Measurements from ENCODE around the gene KRT16.
"Not testable (repeated sequence)": the region's sequence is repeated elsewhere in the genome, so short reads cannot be mapped to it uniquely, and the experiment has no call there.

KRT16 gene

DNA sequence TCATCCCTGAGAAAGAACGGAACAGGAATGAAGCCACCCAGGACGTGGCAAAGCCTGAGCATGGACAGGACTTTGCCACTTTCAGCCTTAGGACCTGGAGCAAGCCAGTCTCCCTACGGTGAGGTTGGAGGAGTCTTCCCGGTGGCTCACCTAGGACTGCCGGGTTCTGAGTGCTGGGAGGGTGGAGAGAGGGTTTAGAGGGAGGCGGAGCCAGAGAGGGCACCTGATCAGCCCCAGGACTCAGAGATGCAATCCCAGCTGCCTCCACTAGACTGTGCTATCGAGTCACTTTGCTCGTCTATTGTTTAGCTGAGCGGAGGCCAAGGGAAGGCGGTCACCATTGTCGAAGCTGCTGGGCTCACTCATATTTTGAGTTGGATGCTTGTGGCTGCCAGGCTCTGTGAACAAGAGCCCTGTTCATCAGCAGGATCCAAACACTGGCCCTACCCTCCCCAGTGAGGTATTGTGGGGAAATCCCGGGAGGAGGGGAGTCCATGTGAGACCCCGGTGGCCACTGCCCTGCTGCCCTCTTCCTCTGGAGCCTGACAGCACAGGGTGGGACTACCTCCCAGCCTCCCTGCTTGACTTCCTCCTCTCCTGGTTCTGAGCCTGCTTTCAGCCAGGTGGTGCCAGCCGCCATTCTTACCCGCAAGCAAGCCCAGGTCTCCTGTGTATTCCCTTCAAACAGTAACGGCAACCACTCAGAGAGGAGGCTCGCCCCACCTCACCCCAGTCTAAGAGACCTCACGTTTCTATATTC is 32.9 kb downstream of the KRT16 start:
- H3K4me3 ChIP-seq (ENCODE audit: low read depth, low read length), result no peak overlapping the region
- no peak overlapping the region for H3K27ac ChIP-seq
- TF ChIP-seq, protein P1, sequence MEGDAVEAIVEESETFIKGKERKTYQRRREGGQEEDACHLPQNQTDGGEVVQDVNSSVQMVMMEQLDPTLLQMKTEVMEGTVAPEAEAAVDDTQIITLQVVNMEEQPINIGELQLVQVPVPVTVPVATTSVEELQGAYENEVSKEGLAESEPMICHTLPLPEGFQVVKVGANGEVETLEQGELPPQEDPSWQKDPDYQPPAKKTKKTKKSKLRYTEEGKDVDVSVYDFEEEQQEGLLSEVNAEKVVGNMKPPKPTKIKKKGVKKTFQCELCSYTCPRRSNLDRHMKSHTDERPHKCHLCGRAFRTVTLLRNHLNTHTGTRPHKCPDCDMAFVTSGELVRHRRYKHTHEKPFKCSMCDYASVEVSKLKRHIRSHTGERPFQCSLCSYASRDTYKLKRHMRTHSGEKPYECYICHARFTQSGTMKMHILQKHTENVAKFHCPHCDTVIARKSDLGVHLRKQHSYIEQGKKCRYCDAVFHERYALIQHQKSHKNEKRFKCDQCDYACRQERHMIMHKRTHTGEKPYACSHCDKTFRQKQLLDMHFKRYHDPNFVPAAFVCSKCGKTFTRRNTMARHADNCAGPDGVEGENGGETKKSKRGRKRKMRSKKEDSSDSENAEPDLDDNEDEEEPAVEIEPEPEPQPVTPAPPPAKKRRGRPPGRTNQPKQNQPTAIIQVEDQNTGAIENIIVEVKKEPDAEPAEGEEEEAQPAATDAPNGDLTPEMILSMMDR (IDR thresholded peaks at IDR 0.05; ENCODE audit: low read depth, low read length, missing control alignments), result peak; percentile 93
- DNase-seq, result peak; percentile 83
- H3K36me3 ChIP-seq (replicated peaks), result no peaks in the 10 kb centered on the region
- in situ Hi-C loops (cut with HindIII; ENCODE audit: low pct_ligation_motif_present, low sequenced_read_pairs), result no loop called here
- no peaks in the 10 kb centered on the region for H3K27me3 ChIP-seq (replicated peaks)

DNA sequence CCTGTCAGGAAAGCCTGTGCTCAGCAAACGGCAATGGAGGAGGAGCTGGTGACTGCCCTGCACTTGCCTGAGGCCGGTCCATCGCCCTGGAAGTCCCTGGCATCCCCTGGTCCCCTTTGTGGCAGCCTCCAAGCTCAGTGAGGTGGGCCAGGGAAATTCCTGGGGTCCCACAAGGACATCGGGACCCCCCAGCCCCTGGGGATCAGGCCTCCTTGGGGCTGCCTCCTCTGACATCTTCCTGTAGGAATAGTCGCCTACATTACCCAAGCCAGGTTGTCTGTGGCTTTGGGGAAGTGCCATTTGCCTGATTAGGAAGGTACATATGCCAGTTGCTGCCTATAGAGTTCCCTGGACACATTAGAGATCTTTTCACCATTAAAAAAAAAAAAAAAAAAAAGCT is 33.6 kb downstream of the KRT16 start:
- DNase-seq, result no peak
- Histone ChIP-seq H3K36me3 (replicated peaks) (no peaks in the 10 kb centered on the region), H3K27me3 (replicated peaks) (no peaks in the 10 kb centered on the region), H3K27ac (no peak overlapping the region), H3K4me3 (ENCODE audit: low read depth, low read length) (no peak overlapping the region)
- TF ChIP-seq, protein P1 (IDR thresholded peaks at IDR 0.05; ENCODE audit: low read depth, low read length, missing control alignments), result no peak
- in situ Hi-C loops (cut with HindIII; ENCODE audit: low pct_ligation_motif_present, low sequenced_read_pairs), result no loop called here

DNA sequence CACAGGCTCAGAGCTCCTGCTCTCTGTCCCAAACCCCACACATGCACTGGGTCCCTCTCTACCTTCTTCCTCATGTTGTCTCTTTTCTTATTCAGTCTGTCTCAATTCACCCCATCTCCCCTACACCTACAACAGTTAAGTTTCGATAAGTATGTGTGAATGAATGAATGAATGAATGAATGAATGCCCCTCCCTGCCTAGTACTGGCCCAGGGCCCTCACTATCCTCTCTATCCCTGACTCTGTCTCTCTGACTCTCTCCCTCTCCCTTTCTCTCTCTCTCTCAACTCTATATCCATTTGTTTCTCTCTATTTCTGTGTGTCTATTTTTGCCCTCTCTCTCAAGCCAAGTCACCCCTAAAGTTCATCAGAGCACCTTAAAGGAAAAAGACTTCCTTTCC is 34.0 kb downstream of the KRT16 start:
- in situ Hi-C loops (cut with HindIII; ENCODE audit: low pct_ligation_motif_present, low sequenced_read_pairs), result no loop called here
- TF ChIP-seq, protein P1 (IDR thresholded peaks at IDR 0.05; ENCODE audit: low read depth, low read length, missing control alignments), result no peak
- H3K36me3 ChIP-seq (replicated peaks), result no peaks in the 10 kb centered on the region
- no peak overlapping the region for H3K4me3 ChIP-seq (ENCODE audit: low read depth, low read length)
- no peak overlapping the region for H3K27ac ChIP-seq
- no peaks in the 10 kb centered on the region for H3K27me3 ChIP-seq (replicated peaks)
- no peak for DNase-seq

DNA sequence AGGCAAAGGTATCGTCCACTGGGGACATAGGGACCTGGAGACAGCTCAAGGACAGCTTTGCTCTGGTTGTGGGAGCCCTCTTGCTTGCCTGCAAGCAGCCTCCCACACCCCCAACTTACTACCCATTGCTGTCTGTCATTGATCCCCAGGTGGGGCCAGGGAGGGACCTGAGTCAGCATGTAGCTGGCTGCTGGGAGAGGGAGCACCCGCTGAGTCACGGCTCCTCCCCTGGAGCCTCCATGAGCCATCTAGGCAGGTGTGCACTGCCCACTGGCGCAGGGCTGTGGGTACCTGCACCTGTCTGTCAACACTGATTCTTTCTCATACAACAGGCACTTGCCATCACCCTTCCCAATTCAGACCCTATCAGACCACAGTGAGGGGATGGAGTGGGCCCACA is 35.8 kb downstream of the KRT16 start:
- DNase-seq; H3K27me3 ChIP-seq (replicated peaks); H3K36me3 ChIP-seq (replicated peaks); H3K4me3 ChIP-seq (ENCODE audit: low read depth, low read length); in situ Hi-C loops (cut with HindIII; ENCODE audit: low pct_ligation_motif_present, low sequenced_read_pairs); H3K27ac ChIP-seq: not testable (repeated sequence)

DNA sequence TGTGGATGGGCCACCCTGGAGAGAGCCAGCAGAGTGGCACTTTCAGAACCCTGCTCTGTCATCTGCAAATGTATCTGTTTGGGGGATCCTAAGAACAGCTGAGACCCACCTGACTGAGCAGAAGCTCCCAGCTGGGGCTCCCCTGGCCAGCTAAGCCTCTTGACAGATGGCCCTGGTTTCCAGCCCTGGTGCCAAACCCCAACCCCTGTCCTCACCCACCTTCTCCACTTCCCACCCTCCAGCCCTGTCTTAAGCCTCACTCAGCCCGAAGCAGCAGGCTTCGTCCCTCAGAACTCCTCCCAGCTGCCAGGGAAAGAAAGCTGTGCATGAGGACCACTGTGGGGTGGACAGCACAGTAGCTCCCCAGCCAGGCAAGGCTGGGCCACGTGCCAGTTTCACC is 37.2 kb downstream of the KRT16 start:
- in situ Hi-C loops (cut with HindIII; ENCODE audit: low pct_ligation_motif_present, low sequenced_read_pairs), result no loop called here
- H3K4me3 ChIP-seq (ENCODE audit: low read depth, low read length), result no peak overlapping the region
- peaks cover 6% of the 10 kb centered on the region for H3K27me3 ChIP-seq (replicated peaks)
- no peaks in the 10 kb centered on the region for H3K36me3 ChIP-seq (replicated peaks)
- no peak for DNase-seq
- H3K27ac ChIP-seq, result no peak overlapping the region
- TF ChIP-seq, protein P1 (IDR thresholded peaks at IDR 0.05; ENCODE audit: low read depth, low read length, missing control alignments), result no peak

DNA sequence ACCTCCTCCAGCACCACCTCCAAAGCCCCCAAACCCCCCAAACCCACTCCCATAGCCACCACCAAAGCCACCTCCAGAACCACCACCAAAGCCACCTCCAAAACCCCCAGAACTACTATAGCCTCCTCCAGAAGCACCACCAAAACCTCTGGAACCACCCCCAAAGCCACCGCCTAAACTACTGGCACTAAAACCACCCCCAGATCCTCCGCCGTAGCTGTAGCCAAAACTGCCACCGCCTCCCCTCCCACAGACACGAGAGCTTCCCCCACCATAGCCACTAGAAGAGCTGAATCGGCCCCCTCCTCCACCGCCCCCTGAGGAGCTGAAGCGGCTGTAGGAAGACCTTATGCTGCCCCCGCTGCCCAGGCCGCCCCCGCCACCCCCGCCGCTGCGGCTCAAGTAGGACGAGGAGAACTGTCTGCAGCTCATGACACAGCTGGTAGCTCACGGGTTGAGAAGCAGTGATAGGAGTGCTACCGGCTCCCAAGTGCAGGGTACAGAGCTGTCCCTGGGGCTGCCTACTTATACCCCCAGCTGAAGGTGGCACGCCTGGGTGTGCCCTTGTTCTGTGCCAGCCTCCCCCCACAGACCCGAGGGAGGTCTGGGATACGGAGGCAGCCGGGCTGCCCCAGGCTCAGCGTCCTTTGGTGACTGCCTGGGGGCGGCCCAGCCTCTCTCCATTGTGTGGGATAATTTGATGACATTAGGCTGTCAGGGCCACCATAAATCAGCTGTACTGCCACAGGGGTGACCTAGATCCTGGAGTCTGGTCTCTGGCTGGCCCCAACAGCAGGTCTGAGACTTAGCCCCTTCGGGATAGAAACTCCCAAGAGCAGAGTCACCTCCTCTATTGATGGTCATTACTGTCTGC is 40.8 kb downstream of the KRT16 start, which contains the start of gene KRT9:
Gene KRT9, minus strand, starts transcription at position 499 of the 874 bp plus-strand sequence. Its CDS starts 67 bp downstream, at position 432.
- TF ChIP-seq, protein P1 (IDR thresholded peaks at IDR 0.05; ENCODE audit: low read depth, low read length, missing control alignments), result no peak
- no peak for DNase-seq
- Histone ChIP-seq H3K27me3 (replicated peaks) (peaks cover 9% of the 10 kb centered on the region), H3K27ac (no peak within 1 kb of the TSS), H3K36me3 (replicated peaks) (no peaks in the 10 kb centered on the region), H3K4me3 (ENCODE audit: low read depth, low read length) (no peak within 1 kb of the TSS)
- in situ Hi-C loops (cut with HindIII; ENCODE audit: low pct_ligation_motif_present, low sequenced_read_pairs), result no loop called here
